ENCODE measurements around the gene EYA2. TPM values are rescaled to one million over a fixed set of nuclear protein-coding genes. Genes with fewer than 3 reads are reported as not detected.

Gene EYA2
- total RNA-seq, 4 donors from 2014 or later: 0.60 to 4.0 (median 0.99) TPM

GRCh38 chr20:46937157-46937523 is 42.5 kb downstream of the EYA2 start:
- H3K9me3 ChIP-seq: no peaks in the 10 kb centered on the region
- ATAC-seq: no peak
- no peak for DNase-seq
- peaks cover 4 to 5% of the 10 kb centered on the region in 2 donors for H3K4me1 ChIP-seq
- H3K4me3 ChIP-seq: no peak overlapping the region
- intact Hi-C loops (cut with DNase I; ENCODE audit: low total_unique reads): no loop called here
- H3K27me3 ChIP-seq: no peaks in the 10 kb centered on the region
- in situ Hi-C loops (cut with MboI; ENCODE audit: low sequenced_read_pairs in 4 of 4): loop anchor here in 1 of 4 donors (25.0 kb wide), 1 partner anchor 100 kb away; no protein-coding TSS in a partner anchor
- no peaks in the 10 kb centered on the region for H3K36me3 ChIP-seq
- H3K27ac ChIP-seq: no peak overlapping the region
- no peak for TF ChIP-seq CTCF (IDR thresholded peaks at IDR 0.05 in 4 of 5, conservative IDR thresholded peaks at IDR 0.05 in 1 of 5)
- no peak for TF ChIP-seq POLR2A (IDR thresholded peaks at IDR 0.05)

- H3K36me3 ChIP-seq: no peaks in the 10 kb centered on the region
- H3K27me3 ChIP-seq: no peaks in the 10 kb centered on the region
- no peaks in the 10 kb centered on the region for H3K4me1 ChIP-seq
- TF ChIP-seq POLR2A (IDR thresholded peaks at IDR 0.05) (no peak), CTCF (IDR thresholded peaks at IDR 0.05 in 4 of 5, conservative IDR thresholded peaks at IDR 0.05 in 1 of 5) (no peak)
- no peak overlapping the region for H3K27ac ChIP-seq
- ATAC-seq: no peak
- DNase-seq: no peak
- no peak overlapping the region for H3K4me3 ChIP-seq
- H3K9me3 ChIP-seq: no peaks in the 10 kb centered on the region
- in situ Hi-C loops (cut with MboI; ENCODE audit: low sequenced_read_pairs in 4 of 4) (loop anchor here in 1 of 4 donors (25.0 kb wide), 1 partner anchor 100 kb away; no protein-coding TSS in a partner anchor), intact Hi-C loops (cut with DNase I; ENCODE audit: low total_unique reads) (no loop called here)
Observed at GRCh38 chr20:46937533-46938226, 43.0 kb downstream of the EYA2 start.

GRCh38 chr20:46938434-46938833 is 43.8 kb downstream of the EYA2 start:
- Histone ChIP-seq H3K4me3 (no peak overlapping the region), H3K27ac (no peak overlapping the region), H3K9me3 (no peaks in the 10 kb centered on the region), H3K36me3 (no peaks in the 10 kb centered on the region), H3K4me1 (no peaks in the 10 kb centered on the region), H3K27me3 (no peaks in the 10 kb centered on the region)
- ATAC-seq: no peak
- in situ Hi-C loops (cut with MboI; ENCODE audit: low sequenced_read_pairs in 4 of 4): loop anchor here in 1 of 4 donors (25.0 kb wide), 1 partner anchor 99 kb away; no protein-coding TSS in a partner anchor
- intact Hi-C loops (cut with DNase I; ENCODE audit: low total_unique reads): no loop called here
- no peak for TF ChIP-seq CTCF (IDR thresholded peaks at IDR 0.05 in 4 of 5, conservative IDR thresholded peaks at IDR 0.05 in 1 of 5)
- no peak for TF ChIP-seq POLR2A (IDR thresholded peaks at IDR 0.05)
- DNase-seq: no peak

- intact Hi-C loops (cut with DNase I; ENCODE audit: low total_unique reads) (no loop called here), in situ Hi-C loops (cut with MboI; ENCODE audit: low sequenced_read_pairs in 4 of 4) (loop anchor here in 1 of 4 donors (25.0 kb wide), 1 partner anchor 98 kb away; no protein-coding TSS in a partner anchor)
- H3K4me1 ChIP-seq: no peaks in the 10 kb centered on the region
- H3K27ac ChIP-seq: no peak overlapping the region
- no peaks in the 10 kb centered on the region for H3K27me3 ChIP-seq
- H3K9me3 ChIP-seq: no peaks in the 10 kb centered on the region
- no peaks in the 10 kb centered on the region for H3K36me3 ChIP-seq
- no peak overlapping the region for H3K4me3 ChIP-seq
- TF ChIP-seq POLR2A (IDR thresholded peaks at IDR 0.05) (no peak), CTCF (IDR thresholded peaks at IDR 0.05 in 4 of 5, conservative IDR thresholded peaks at IDR 0.05 in 1 of 5) (no peak)
- DNase-seq (no peak), ATAC-seq (no peak)
Observed at GRCh38 chr20:46939031-46939965, 44.7 kb downstream of the EYA2 start.
